ENCODE results near the gene SLIT3.
A peak's percentile ranks its signal among the peaks of the same experiment; 100 is the strongest.

Gene SLIT3

DNA sequence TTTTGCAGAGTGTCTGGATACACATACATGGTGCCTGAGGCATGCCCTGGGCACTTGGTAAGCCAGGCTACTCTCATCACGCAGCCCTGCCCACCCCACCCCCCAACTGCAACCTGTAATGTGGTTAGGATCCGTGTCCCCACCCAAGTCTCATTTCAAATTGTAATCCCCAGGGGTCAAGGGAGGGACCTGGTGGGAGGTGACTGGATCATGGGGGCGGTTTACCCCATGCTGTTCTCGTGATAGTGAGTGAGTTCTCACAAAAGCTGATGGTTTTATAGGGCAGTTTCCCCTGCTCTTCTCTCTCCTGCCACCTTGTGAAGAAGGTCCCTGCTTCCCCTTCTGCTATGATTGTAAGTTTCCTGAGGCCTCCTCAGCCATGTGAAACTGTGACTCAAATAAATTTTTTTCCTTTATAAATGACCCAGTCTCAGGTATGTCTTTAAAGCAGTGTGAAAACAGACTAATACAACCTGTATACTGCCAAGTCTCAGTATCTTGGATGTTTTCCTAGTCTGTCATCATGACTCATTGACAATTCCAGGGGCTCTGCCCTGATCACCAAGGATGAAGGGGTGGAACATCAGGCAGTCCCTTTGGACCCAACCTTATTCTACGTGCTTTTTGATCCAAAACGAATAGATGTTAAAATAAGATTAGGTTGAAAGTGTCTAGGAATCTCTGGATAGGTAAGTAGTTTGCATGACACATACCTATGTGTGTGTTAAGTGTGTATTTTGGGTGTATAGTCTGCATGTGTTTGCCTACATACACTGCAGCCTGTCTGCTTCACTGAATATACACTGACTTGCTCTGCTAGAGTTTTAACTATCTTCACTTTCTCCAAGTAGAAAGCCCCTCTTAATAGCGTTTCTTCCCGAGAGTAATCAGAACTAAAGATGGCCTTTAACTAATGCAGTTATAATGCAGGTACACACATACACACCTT lies 293.8 kb downstream of the SLIT3 start:
- DNase-seq (ENCODE audit: low read depth in 3 of 3, low spot score in 1 of 3) = no peak

DNA sequence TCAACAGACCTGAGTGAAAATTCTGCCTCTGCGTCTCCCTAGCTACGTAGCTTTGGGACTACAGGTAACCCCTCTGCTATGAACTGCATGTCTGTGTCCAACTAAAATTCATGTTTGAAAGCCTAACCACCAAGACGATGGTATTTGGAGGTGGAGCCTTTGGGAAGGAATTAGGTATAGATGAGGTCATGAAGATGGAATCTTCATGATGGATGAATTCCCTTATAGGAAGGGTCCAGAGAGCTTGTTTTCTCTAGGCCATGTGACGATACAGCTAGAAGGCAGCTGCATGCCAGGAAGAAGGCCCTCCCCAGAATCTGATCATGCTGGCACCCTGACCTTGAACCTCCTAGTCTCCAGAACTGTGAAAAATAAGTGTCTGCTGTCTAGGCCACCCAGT lies 296.4 kb downstream of the SLIT3 start:
- no peak for DNase-seq (ENCODE audit: low read depth in 3 of 3, low spot score in 1 of 3)

- DNase-seq (ENCODE audit: low read depth in 3 of 3, low spot score in 1 of 3) = no peak
Measured at GRCh38 chr5:169003721-169004541, 297.0 kb downstream of the SLIT3 start.

GRCh38 chr5:169002953-169003555 lies 297.9 kb downstream of the SLIT3 start:
- no peak for DNase-seq (ENCODE audit: low read depth in 3 of 3, low spot score in 1 of 3)

DNA sequence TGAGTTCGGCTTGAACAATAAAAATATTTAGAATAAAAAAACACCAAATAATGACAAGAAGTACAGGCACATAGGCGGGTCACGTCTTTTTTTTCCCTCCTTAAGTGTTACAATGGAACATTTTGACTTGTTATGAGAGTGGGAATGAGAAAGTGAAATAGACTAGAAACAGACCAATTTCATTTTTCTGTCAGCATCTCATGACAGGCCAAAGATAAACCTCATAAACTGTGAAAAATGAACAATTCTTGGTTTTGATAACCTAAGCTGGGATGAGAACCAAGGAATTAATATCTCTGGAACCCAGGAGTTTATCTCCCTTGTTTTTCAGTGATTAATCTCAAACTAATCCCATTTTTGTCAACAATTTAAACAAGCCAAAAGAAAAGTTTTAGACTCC lies 299.5 kb downstream of the SLIT3 start:
- no peak for DNase-seq (ENCODE audit: low read depth in 3 of 3, low spot score in 1 of 3)

- no peak for DNase-seq (ENCODE audit: low read depth in 3 of 3, low spot score in 1 of 3)
Measured at GRCh38 chr5:168995024-168995423, 305.9 kb downstream of the SLIT3 start.

GRCh38 chr5:168992687-168993086 lies 308.3 kb downstream of the SLIT3 start:
- DNase-seq (ENCODE audit: low read depth in 3 of 3, low spot score in 1 of 3) = no peak

DNA sequence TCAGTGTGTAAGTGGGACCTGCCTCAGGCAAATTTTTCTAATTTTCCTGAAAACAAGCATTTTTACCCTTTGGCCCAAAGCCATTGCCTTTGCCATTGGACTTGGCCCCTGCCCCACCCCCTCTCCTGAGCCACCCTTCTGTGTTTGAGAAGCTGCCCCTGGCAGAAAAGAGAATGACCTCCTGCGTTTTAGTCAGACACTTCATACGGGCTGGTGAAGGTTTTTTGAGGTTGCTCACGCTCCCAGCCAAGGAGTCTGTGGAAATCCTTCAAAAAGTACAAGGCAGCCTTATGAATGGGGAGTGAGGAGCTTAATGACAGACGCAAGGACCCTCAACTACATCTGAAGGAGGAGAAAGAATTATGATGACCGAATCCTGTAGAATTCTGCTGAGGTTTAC lies 308.9 kb downstream of the SLIT3 start:
- no peak for DNase-seq (ENCODE audit: low read depth in 3 of 3, low spot score in 1 of 3)

- DNase-seq (ENCODE audit: low read depth in 3 of 3, low spot score in 1 of 3) = no peak
Measured at GRCh38 chr5:168991311-168991710, 309.6 kb downstream of the SLIT3 start.

GRCh38 chr5:168990679-168991078 lies 310.3 kb downstream of the SLIT3 start:
- DNase-seq (ENCODE audit: low read depth in 3 of 3, low spot score in 1 of 3) = no peak

- DNase-seq (ENCODE audit: low read depth in 3 of 3, low spot score in 1 of 3) = no peak
Measured at GRCh38 chr5:168989731-168990505, 311.0 kb downstream of the SLIT3 start.

GRCh38 chr5:168988699-168989098 lies 312.2 kb downstream of the SLIT3 start:
- DNase-seq (ENCODE audit: low read depth in 3 of 3, low spot score in 1 of 3) = no peak

DNA sequence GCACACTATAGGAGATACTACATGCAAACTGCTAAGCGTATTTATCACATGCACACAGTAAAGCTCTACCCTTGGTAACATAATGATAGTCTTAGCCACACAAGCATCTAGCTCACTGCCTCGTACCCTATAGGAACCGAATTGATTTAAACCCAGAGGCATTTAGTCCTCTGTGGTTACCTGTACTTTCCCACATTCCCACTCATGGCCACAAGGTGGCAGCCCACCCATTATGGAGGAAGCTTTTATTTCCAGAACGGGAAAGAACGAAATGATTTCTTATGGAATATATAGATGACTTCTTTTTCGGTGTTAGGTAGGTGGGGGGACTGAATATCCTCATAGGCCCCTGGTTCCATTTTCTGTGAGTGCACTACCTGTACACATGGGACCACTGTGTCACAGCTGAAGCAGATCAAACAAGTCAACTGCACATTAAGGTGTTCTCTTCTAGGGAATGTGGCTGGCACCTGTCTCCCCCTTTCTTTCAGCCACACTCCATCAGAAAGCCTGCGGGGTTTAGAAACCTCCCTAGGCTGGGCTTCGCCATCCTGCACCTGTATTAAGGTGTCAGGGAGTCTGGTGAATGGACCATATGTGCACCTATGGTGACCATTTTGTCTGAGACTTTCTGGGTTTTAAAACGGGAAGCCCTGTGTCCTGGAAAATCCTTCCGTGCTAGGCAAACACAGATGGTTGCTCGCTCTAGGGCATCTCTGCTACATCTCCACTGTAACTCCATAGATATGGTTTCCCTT lies 313.2 kb downstream of the SLIT3 start:
- peak in 2 of 3 donors; percentile 3 to 44 for DNase-seq (ENCODE audit: low read depth in 3 of 3, low spot score in 1 of 3)

DNA sequence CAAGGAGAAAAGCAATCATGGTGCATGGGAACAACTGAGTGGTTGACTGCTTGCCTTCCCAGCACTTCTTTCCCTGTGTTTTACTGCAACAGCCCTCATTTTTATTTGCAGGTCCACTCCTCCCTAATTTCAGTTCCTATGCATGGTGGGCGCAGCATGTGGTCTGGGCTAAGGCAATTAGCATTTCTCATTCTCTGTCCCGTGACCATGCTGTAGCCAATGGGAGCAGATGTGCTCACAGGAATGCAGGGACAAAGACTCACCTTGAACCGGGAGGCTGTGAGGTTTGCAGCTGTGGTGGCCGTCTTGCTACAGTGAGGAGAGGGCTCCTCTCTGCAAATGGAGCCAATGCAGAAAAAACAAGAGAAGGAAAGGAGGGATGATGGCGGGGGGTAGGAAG lies 315.5 kb downstream of the SLIT3 start:
- DNase-seq (ENCODE audit: low read depth in 3 of 3, low spot score in 1 of 3) = no peak

GRCh38 chr5:168984135-168984675 lies 316.7 kb downstream of the SLIT3 start:
- DNase-seq (ENCODE audit: low read depth in 3 of 3, low spot score in 1 of 3) = no peak

GRCh38 chr5:168979135-168979534 lies 321.8 kb downstream of the SLIT3 start:
- DNase-seq (ENCODE audit: low read depth in 3 of 3, low spot score in 1 of 3) = no peak

DNA sequence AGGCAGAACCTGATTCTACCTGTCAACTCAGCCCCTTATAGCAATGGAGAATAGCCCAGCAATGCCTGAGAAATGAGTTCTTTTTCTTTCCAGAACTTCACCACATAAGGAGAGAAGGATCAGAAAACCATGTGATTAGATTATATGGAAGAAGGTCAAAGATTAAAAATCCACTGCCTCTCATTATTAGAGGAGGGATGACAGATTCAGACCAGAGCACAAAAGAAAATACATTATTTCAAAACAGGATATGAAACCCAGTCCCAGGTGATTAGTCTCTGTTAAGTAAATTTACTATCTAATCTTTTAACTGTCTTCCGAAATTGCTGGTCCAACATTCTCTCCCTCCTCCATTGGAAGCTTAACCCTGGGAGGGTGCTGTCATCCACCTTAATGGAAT lies 322.4 kb downstream of the SLIT3 start:
- DNase-seq (ENCODE audit: low read depth in 3 of 3, low spot score in 1 of 3) = no peak

DNA sequence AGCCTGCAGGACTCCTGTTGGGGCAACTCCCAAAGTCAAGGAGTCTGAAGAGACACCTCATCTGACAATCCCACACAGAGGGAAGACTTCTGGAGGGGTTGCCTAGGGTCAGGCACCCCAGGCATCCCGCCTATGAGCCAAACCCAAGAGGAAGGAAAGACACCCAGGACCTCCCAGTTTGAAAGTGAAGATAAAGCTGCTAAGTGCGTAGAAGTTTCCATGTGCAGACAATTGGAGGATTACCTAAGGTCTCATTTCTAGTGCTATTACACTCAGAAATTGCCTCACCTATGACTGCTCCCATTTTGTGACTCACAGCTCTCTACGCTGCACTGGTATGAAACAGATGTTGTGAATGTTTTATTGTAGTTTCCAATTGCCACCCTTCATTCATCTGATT lies 322.9 kb downstream of the SLIT3 start:
- no peak for DNase-seq (ENCODE audit: low read depth in 3 of 3, low spot score in 1 of 3)

GRCh38 chr5:168976311-168976970 lies 324.5 kb downstream of the SLIT3 start:
- no peak for DNase-seq (ENCODE audit: low read depth in 3 of 3, low spot score in 1 of 3)

Measured in stimulated activated CD4-positive, alpha-beta T cell treated with anti-CD3 and anti-CD28 coated beads, TNF-alpha, amount 100 ng/mL, for 1 hour (primary cell).